A549 (cell line): ENCODE measurements around the gene RERE. TPM values are rescaled to one million over a fixed set of nuclear protein-coding genes. Genes with fewer than 3 reads are reported as not detected.

Source experiments
- ATAC-seq, 2 experiments: fragments of 200-7000 bp in 1 of 2; fragments of >200 bp in 1 of 2; cut with Nextera tagmentation in 1 of 2; cut with Tn5 transposase in 1 of 2; 3 replicates each; pipeline versions ENCODE4 v1.8.0 to v1.9.1; 2018 to 2020; ENCODE audit warnings: mild to moderate bottlenecking in 1 of 2, moderate library complexity in 1 of 2
- CTCF ChIA-PET: fragments of 300-600 bp; sonication (Branson Sonifier 250); formaldehyde crosslinking; extraction: SDS; loops from one replicate; lab custom pipeline; 2021; ENCODE audit warnings: antibody characterized with exemption, inconsistent platforms; lab: Yijun Ruan, JAX
- POLR2A ChIA-PET: fragments of 350-600 bp; formaldehyde crosslinking; extraction: SDS; loops from one replicate; lab custom pipeline; 2021; ENCODE audit warnings: antibody characterized with exemption, inconsistent platforms; lab: Yijun Ruan, JAX
- DNase-seq, 2 experiments: peaks; one replicate each; pipeline versions ENCODE4 v3.0.0 to v3.0.0-alpha.2; 2011 to 2016; ENCODE audit warnings: low read depth in 1 of 2, low spot score in 1 of 2
- FAIRE-seq: peaks from 2 replicates; lab custom pipeline; 2011; peaks lifted over from hg19 to GRCh38; lab: Jason Lieb, UNC
- H3K27ac ChIP-seq, 2 experiments: fragments of >200 bp; sonication (Bioruptor Twin); formaldehyde crosslinking; 3 replicates each; pipeline ENCODE4 v1.5.1; 2016 to 2017
- H3K4me1 ChIP-seq: fragments of >200 bp; sonication (Bioruptor Twin); formaldehyde crosslinking; 3 replicates; pipeline ENCODE4 v1.6.1; 2016
- H3K4me2 ChIP-seq: fragments of >200 bp; sonication (Bioruptor Twin); formaldehyde crosslinking; 3 replicates; pipeline ENCODE4 v1.6.1; 2016
- H3K4me3 ChIP-seq: fragments of >200 bp; sonication (Bioruptor Twin); formaldehyde crosslinking; 3 replicates; pipeline ENCODE4 v1.5.1; 2016
- H3K9me3 ChIP-seq: fragments of >200 bp; sonication (Bioruptor Twin); formaldehyde crosslinking; 3 replicates; pipeline ENCODE4 v1.6.1; 2016
- BCL3 ChIP-seq: fragments of >200 bp; sonication (Bioruptor Twin); formaldehyde crosslinking; IDR thresholded peaks from 3 replicates; pipeline ENCODE4 v1.6.1; 2016
- BHLHE40 ChIP-seq: IDR thresholded peaks from 2 replicates; pipeline ENCODE4 v1.6.1; 2012; ENCODE audit warnings: low read depth, low read length, inconsistent platforms
- CBX2 ChIP-seq: fragments of 200-600 bp; sonication (generic); IDR thresholded peaks from 2 replicates; pipeline ENCODE4 v1.6.1; 2016; ENCODE audit warnings: low read depth, mild to moderate bottlenecking, borderline replicate concordance
- CTCF ChIP-seq: fragments of >200 bp; sonication (Bioruptor Twin); formaldehyde crosslinking; IDR thresholded peaks from 3 replicates; pipeline ENCODE4 v1.5.1; 2016
- E2F6 ChIP-seq: IDR thresholded peaks from 2 replicates; pipeline ENCODE4 v1.6.1; 2012; ENCODE audit warnings: low read depth, borderline replicate concordance
- ELK1 ChIP-seq: fragments of 150-350 bp; IDR thresholded peaks from 2 replicates; pipeline ENCODE4 v1.6.1; 2014; ENCODE audit warnings: low read depth, mild to moderate bottlenecking, low read length
- FOXS1 ChIP-seq: fragments of 250-450 bp; sonication (Bioruptor Pico); IDR thresholded peaks from 2 replicates; pipeline ENCODE4 v1.5.0; 2020; ENCODE audit warnings: mild to moderate bottlenecking, moderate library complexity
- HES2 ChIP-seq: fragments of >200 bp; sonication (Bioruptor Twin); formaldehyde crosslinking; IDR thresholded peaks from 2 replicates; pipeline ENCODE4 v1.6.1; 2016
- HEYL ChIP-seq: fragments of 250-450 bp; sonication (Bioruptor Pico); IDR thresholded peaks from 2 replicates; pipeline ENCODE4 v1.8.0; 2021; ENCODE audit warnings: mild to moderate bottlenecking, moderate library complexity
- HOXA7 ChIP-seq: fragments of 250-450 bp; sonication (Bioruptor Pico); IDR thresholded peaks from 2 replicates; pipeline ENCODE4 v1.5.0; 2020; ENCODE audit warnings: mild to moderate bottlenecking, moderate library complexity
- JUN ChIP-seq, 2 experiments: fragments of >200 bp; sonication (Bioruptor Twin); formaldehyde crosslinking; IDR thresholded peaks; 2 replicates in 1 of 2; 3 replicates in 1 of 2; pipeline ENCODE4 v1.6.1; 2016 to 2017
- JUNB ChIP-seq: fragments of >200 bp; sonication (Bioruptor Twin); formaldehyde crosslinking; IDR thresholded peaks from 2 replicates; pipeline ENCODE4 v1.6.1; 2016
- KDM1A ChIP-seq: fragments of 200-600 bp; sonication (generic); IDR thresholded peaks from 2 replicates; pipeline ENCODE4 v1.6.1; 2016; ENCODE audit warnings: low read depth, mild to moderate bottlenecking
- KDM5A ChIP-seq: fragments of 200-600 bp; sonication (generic); IDR thresholded peaks from 2 replicates; pipeline ENCODE4 v1.6.1; 2016; ENCODE audit warnings: antibody characterized with exemption, mild to moderate bottlenecking
- MAFK ChIP-seq: fragments of 450-650 bp; IDR thresholded peaks from 2 replicates; pipeline ENCODE4 v1.6.1; 2014; ENCODE audit not compliant: partially characterized antibody
- MAX ChIP-seq: IDR thresholded peaks from 2 replicates; pipeline ENCODE4 v1.6.1; 2012
- NFE2L2 ChIP-seq: fragments of 150-350 bp; conservative IDR thresholded peaks from 2 replicates; pipeline ENCODE4 v1.6.1; 2014; ENCODE audit warnings: low read length
- NR3C1 ChIP-seq: fragments of >200 bp; sonication (Bioruptor Twin); formaldehyde crosslinking; IDR thresholded peaks from 3 replicates; pipeline ENCODE4 v1.6.1; 2017
- POLR2AphosphoS2 ChIP-seq: conservative IDR thresholded peaks from 2 replicates; pipeline ENCODE4 v1.6.1; 2012; ENCODE audit warnings: low read length, improper control_type of control experiment, inconsistent platforms
- RAD21 ChIP-seq, 2 experiments: fragments of >200 bp in 1 of 2; sonication (Bioruptor Twin) in 1 of 2; formaldehyde crosslinking in 1 of 2; IDR thresholded peaks in 1 of 2; conservative IDR thresholded peaks in 1 of 2; 2 replicates in 1 of 2; 3 replicates in 1 of 2; pipeline ENCODE4 v1.6.1; 2012 to 2018; ENCODE audit warnings: inconsistent platforms in 1 of 2
- RFX5 ChIP-seq: fragments of 450-650 bp; IDR thresholded peaks from 2 replicates; pipeline ENCODE4 v1.7.1; 2014; ENCODE audit warnings: antibody characterized with exemption, mild to moderate bottlenecking, moderate library complexity
- TFCP2L1 ChIP-seq: fragments of 250-450 bp; sonication (Bioruptor Pico); IDR thresholded peaks from 2 replicates; pipeline ENCODE4 v1.5.0; 2021; ENCODE audit warnings: mild to moderate bottlenecking
- TP53 ChIP-seq: fragments of 250-450 bp; sonication (Bioruptor Pico); IDR thresholded peaks from 2 replicates; pipeline ENCODE4 v1.5.0; 2021; ENCODE audit warnings: mild to moderate bottlenecking, moderate library complexity
- ZC3H11A ChIP-seq: fragments of 450-650 bp; IDR thresholded peaks from 2 replicates; pipeline ENCODE4 v1.6.1; 2014; ENCODE audit warnings: antibody characterized with exemption, mild to moderate bottlenecking
- ZSCAN20 ChIP-seq: fragments of 250-450 bp; sonication (Bioruptor Pico); IDR thresholded peaks from 2 replicates; pipeline ENCODE4 v1.8.0; 2022; ENCODE audit warnings: mild to moderate bottlenecking, moderate library complexity
- WGBS: methylation state at CpG from one replicate; pipeline ENCODE4 v1.1.6; 2017; ENCODE audit errors: missing lambda C conversion rate; 5-methylcytosine and 5-hydroxymethylcytosine counted together
- polyA plus RNA-seq, 4 experiments: library from polyadenylated mRNA; depleted of rRNA in 3 of 4; stranded (reverse); fragments of >200 nt; fragmentation: RNase III in 1 of 4; extraction: RNeasy Plus Mini Kit Qiagen cat#74134 plus additional on column Dnase treatment in 1 of 4; gene quantifications; 2 replicates in 3 of 4; 3 replicates in 1 of 4; pipeline ENCODE4 v1.2.3, GENCODE V29; 2011 to 2017

Gene RERE
- polyA plus RNA-seq, 2 of the 4 experiments (the other 2 are of a cell fraction) = 12.6 to 28.6 TPM

GRCh38 chr1:8428441-8428840 lies 389.0 kb downstream of the RERE start:
- Histone ChIP-seq H3K9me3 (no peaks in the 10 kb centered on the region), H3K4me2 (no peak overlapping the region), H3K4me3 (no peak overlapping the region), H3K27ac (no peak overlapping the region), H3K4me1 (peaks cover 10% of the 10 kb centered on the region; the same call in 2 of the 3 replicates)
- ATAC-seq (no peak), FAIRE-seq (no peak), DNase-seq (no peak)
- 90% methylated on average over 5 of the region's 5 CpGs for WGBS
- CTCF ChIA-PET = interaction anchor here (1.6 to 1.7 kb wide), 2 partner anchors 11 to 19 kb away, joined by 4 to 7 read pairs; no protein-coding TSS in a partner anchor
- TF ChIP-seq KDM1A = no peak
- TF ChIP-seq CTCF = no peak
- TF ChIP-seq HES2 = no peak
- no peak for TF ChIP-seq FOXS1 (CRISPR knock-in tag)
- no peak for TF ChIP-seq MAFK
- no peak for TF ChIP-seq RFX5
- no peak for TF ChIP-seq RAD21 (conservative IDR thresholded peaks at IDR 0.05 in 1 of 2, IDR thresholded peaks at IDR 0.05 in 1 of 2)
- TF ChIP-seq BCL3 = no peak
- no peak for TF ChIP-seq HOXA7
- POLR2A ChIA-PET = no interaction called here

- DNase-seq (no peak), FAIRE-seq (no peak), ATAC-seq (no peak)
- TF ChIP-seq NR3C1 (no peak), ZSCAN20 (CRISPR knock-in tag) (no peak), JUNB (no peak), MAX (no peak), BCL3 (no peak), JUN (IDR thresholded peaks at IDR 0.05) (no peak), CBX2 (no peak), BHLHE40 (no peak), RAD21 (conservative IDR thresholded peaks at IDR 0.05 in 1 of 2, IDR thresholded peaks at IDR 0.05 in 1 of 2) (no peak), POLR2AphosphoS2 (no peak), CTCF (no peak), KDM5A (no peak), E2F6 (no peak), TFCP2L1 (CRISPR knock-in tag) (no peak), HES2 (no peak), HEYL (CRISPR knock-in tag) (no peak), TP53 (CRISPR knock-in tag) (no peak), ELK1 (no peak), NFE2L2 (no peak), ZC3H11A (no peak)
- ChIA-PET CTCF (interaction anchor here (0.6 to 1.7 kb wide), 3 partner anchors 19 to 48 kb away, joined by 3 to 7 read pairs (median 3); no protein-coding TSS in a partner anchor), POLR2A (no interaction called here)
- no peak overlapping the region for H3K4me2 ChIP-seq
- H3K4me3 ChIP-seq = no peak overlapping the region
- WGBS = 93% methylated on average over 5 of the region's 5 CpGs
- H3K27ac ChIP-seq = no peak overlapping the region
- H3K4me1 ChIP-seq = peaks cover 10% of the 10 kb centered on the region; the same call in 2 of the 3 replicates
- no peaks in the 10 kb centered on the region for H3K9me3 ChIP-seq
Observed at GRCh38 chr1:8427986-8428385, 389.5 kb downstream of the RERE start.
